Heart left ventricle (tissue), 13 donors: ENCODE data around the gene LSM2.

Experiments used
- POLR2A ChIP-seq, 2 donors: fragments of 450-650 bp; IDR thresholded peaks; one replicate each; pipeline ENCODE4 v1.6.1; 2017; ENCODE audit warnings: antibody characterized with exemption in 2 of 2, mild to moderate bottlenecking in 2 of 2, moderate library complexity in 2 of 2
- TF ChIP-seq, protein P1 (sequence below), 12 donors: fragments of 200-600 bp; sonication (generic) in 4 of 12; IDR thresholded peaks; one replicate each; pipeline versions ENCODE4 v1.5.0 to v1.8.0; 2018 to 2022; ENCODE audit warnings: antibody characterized with exemption in 12 of 12, mild to moderate bottlenecking in 5 of 12
- donor health status: ischemic (EF 13 %, LVEDD 7.1; RV severe dilation, severe dysfunction).
- donor health status: DM: no; HTN: yes; CAD: no.
- donor health status: DM: no; HTN: no; CAD: no.
- donor health status: ischemic (EF 25% LVEDD 6.9; RV normal size, moderate dysfunction).
- donor health status: ischemic (EF 25% LVEDD 5.7; RV mildly dilated, moderate dysfunction).
- donor health status: ischemic (EF 35%, LVEDD 5.7; RV mildly dilated, moderate dysfunction).
- donor health status: nonischemic (EF 11% LVEDD 7.7; RV severe dilation, severe dysfunction).
- donor health status: DM: yes; HTN: yes; CAD: no.
- donor health status: PGD.
- donor health status: ischemic (EF 29% LVEDD 5.4; RV normal size, mild dysfunction).
- donor health status: nonischemic (EF 23%, LVEDD 6.1; RV moderate dilation, normal function).

DNA sequence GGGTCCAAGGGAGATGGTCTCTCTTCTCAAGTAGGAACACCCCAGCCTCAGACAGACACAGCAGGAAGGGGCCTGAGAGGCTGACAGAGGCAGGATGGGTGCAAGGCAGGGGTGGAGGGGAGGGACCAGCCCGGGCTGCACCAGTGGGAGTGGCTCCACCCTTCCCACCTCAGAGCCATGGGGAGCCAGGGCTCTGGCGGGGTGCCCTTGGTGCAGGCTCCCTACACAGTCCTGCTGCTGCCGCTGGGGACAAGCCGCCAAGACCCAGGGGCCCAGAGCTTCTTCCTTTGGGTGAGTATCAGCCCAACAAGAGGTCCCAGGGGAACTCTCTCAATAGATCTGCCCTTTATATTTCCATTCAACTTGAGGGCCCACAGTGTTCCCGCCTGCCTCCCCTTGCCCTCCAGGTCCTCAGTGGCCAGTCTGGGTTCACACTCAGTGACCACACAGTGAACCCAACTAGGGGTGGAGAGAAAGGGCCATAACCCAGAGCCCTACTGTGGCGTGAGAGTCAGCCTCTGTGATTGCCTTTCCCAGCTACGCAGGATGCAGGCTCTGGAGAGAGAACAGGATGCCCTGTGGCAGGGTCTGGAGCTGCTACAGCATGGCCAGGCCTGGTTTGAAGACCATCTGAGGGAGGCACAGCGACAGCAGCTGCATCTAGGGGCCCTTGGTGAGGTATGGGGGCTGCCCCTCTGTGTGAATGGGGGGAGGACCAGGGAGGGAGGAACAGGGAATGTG is 43.7 kb downstream of the LSM2 start:
- TF ChIP-seq, protein P1, sequence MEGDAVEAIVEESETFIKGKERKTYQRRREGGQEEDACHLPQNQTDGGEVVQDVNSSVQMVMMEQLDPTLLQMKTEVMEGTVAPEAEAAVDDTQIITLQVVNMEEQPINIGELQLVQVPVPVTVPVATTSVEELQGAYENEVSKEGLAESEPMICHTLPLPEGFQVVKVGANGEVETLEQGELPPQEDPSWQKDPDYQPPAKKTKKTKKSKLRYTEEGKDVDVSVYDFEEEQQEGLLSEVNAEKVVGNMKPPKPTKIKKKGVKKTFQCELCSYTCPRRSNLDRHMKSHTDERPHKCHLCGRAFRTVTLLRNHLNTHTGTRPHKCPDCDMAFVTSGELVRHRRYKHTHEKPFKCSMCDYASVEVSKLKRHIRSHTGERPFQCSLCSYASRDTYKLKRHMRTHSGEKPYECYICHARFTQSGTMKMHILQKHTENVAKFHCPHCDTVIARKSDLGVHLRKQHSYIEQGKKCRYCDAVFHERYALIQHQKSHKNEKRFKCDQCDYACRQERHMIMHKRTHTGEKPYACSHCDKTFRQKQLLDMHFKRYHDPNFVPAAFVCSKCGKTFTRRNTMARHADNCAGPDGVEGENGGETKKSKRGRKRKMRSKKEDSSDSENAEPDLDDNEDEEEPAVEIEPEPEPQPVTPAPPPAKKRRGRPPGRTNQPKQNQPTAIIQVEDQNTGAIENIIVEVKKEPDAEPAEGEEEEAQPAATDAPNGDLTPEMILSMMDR (IDR thresholded peaks at IDR 0.05), result no peak
- no peak for TF ChIP-seq POLR2A (IDR thresholded peaks at IDR 0.05)
